NCI-H69 (cell line): ENCODE results near the gene TSPAN16.
"Not testable (repeated sequence)": the region's sequence is repeated elsewhere in the genome, so short reads cannot be mapped to it uniquely, and the experiment has no call there.

Experiments
- DNase-seq: peaks from one replicate; lab custom pipeline; 2025; lab: John Stamatoyannopoulos, UW

The TSPAN16 gene

DNA sequence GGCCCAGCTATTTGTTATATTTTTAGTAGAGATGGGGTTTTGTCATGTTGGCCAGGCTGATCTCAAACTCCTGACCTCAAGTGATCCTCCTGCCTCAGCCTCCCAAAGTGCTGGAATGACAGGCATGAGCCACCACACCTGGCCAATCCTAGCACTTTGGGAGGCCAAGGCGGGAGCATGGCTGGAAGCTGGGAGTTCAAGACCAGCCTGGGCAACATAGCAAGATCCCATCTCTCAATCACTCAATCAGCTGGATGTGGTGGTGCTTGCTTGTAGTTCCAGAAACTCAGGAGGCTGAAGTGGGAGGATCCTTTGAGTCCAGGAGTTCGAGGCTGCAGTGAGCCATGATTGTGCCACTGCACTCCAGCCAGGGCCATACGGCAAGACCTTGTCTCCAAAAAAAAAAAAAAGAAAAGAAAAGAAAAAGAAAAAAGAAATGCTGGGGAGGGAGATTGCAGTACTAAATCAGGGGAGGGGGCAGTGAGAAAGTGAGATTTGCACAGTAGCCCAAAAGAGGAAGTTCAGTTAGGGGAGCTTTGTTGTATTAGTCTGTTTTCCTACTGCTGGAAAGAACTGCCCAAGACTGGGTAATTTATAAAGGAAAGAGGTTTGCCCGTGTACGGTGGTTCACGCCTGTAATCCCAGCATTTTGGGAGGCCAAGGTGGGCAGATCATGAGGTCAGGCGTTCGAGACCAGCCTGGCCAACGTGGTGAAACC is 24.5 kb downstream of the TSPAN16 start:
- DNase-seq: not testable (repeated sequence)

- DNase-seq: peak; percentile 22
These were observed 25.5 kb downstream of the TSPAN16 start for GRCh38 chr19:11321191-11322126.

DNA sequence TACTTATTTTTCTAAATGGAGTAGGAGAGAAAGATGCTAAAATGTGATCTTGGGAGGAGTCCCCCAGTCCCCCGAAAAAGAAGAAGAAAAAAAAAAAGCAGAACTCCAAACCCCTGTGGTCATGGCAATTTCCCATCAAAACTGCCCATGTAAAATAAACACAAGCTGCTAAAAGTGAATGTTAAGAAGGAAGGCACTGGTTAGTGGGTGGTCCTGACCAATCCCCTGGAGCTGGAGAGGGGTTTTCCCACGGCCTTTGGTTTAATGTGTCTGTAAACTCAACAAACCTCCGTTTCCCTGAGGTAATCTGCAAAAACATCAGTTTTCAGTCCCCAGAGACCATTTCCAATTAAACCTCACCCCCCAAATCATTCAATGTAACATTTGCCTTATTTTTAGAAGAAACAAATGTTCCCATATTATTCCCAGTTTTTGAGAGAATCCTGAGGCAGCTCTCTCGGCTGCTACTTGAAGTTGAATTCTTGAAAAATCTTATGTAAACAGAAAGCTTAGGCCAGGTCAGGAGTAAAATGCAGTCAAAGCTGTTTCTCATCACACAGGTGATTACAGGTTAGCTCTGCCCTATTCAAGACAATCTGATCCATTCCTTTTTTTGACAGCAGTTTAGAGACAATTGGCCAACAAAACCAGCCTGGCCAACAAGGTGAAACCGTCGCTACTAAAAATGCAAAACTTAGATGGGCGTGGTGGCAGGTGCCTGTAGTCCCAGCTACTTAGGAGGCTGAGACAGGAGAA is 26.5 kb downstream of the TSPAN16 start:
- peak; percentile 20 for DNase-seq

GRCh38 chr19:11323601-11324078 is 27.7 kb downstream of the TSPAN16 start:
- DNase-seq: no peak

DNA sequence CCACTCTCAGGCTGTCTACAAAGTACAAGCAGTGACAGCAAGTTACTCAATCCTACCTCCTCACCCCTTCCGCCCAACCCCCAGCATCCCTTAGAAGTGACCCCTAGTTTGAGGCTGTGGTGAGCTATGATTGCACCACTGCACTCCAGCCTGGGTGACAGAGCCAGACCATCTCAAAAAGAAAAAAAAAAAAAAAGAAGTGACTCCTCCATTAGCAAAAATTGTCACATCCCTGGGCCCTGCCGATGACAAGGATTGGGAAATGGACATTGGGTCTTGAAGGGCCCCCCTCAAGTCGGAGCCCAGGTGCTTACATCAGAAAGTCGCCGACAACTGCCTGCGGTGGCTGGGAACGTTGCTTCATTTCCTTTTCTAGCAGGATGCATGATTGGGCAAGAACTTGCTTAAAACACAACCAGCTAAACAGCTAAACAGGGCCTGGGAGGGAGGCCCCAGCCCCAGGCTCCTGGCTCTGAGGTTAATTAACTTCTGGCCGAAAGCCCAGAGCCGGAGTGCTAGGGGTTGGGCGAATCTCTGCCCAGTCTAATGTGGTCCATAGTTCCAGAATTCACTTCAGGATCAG is 28.2 kb downstream of the TSPAN16 start:
- DNase-seq: peak; percentile 96

DNA sequence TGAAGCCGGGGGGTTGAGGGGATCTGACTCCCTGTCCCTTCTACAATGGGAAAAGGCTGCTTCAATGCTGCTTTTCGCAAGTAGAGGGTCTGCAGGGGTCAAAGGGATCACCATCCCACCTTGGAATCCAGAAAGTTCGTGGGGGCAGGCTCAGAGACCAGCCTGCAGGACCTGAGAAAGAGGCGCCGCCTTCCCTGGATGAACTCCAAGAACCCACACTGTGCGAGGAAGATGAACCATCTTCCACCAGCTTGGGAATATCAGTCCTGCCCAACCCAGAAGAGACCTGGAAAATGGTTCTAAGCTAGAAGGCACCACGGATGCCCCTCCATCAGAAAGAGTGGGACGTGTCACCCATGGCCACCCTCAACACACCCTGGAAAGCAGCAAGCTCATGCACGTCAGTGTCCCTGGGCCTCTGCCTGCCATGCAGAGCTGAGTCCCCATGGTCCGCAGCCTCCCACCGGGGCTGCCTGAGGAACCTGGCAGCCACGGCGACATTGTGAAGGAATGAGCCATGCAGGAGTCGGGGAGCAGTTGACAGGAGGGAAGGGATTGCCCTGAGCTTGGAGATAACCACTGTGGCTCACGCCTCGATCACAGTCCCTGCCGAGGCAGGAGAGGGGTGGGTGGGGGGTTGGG is 28.9 kb downstream of the TSPAN16 start:
- DNase-seq: peak; percentile 25

DNA sequence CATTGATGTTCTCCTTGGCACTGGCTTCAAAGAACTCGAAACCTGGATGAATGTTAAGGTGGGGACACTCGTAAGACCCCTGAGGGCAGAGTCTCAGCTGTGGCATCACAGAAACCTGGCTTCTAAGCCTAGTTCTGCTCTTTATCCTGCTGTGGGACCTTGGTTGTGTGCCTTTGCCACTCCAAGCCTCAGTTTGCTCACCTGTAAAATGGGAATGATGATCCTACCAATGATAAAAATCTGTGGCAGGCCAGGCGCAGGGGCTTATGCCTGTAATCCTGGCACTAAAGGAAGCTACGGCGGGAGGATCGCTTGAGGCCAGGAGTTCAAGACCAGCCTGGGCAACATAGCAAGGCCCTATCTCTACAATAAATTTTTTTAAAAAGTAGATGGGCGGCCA is 29.6 kb downstream of the TSPAN16 start:
- DNase-seq: no peak

DNA sequence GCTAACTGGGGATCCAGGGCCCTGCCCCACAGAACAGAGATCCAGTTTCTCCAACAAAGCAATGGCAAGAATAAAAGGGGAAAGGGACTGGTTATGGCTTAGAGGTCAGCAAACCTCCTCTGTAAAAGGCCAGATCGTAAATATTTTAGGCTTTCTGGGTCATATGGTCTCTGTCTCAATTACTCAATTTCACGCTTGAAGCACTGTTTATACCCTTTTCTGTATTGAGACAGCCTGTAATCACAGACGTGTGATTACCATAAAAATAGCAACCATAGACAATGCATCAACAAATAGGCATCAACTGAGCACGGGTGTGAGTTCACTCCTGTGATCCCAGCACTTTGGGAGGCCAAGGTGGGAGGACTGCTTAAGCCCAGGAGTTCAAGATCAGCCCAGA is 34.2 kb downstream of the TSPAN16 start:
- peak; percentile 45 for DNase-seq

DNA sequence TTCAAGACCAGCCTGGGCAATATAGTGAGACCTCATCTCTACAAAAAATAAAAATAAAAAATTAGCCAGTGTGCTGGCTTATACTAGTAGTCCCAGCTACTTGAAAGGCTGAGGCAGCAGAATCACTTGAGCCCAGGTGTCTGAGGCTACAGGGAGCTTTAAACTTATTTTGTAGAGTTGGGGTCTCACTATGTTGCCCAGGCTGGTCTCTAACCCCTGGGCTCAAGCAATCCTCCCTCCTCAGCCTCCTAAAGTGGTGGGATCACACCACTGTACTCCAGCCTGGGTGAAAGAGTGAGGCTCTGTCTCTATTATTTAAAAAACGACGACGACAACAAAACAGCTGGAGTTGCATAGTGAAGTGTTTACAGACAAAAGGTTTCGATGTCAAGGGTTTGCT is 35.5 kb downstream of the TSPAN16 start:
- DNase-seq: no peak

DNA sequence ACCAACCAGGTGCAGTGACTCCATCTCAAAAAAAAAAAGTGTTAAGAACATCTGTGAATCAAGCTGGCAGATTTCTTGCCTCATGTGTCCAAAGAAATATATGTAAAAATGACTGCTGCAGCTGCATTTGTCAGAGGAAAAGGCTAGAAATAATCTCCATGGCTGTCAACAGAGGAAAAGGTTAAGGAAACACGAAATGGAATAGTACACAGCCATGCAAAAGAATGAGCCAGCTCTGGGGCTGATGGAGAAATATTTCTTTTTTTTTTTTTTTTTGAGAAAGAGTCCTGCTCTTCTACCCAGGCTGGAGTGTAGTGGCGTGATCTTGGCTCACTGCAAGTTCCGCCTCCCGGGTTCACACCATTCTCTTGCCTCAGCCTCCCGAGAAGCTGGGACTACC is 36.9 kb downstream of the TSPAN16 start:
- DNase-seq: no peak

DNA sequence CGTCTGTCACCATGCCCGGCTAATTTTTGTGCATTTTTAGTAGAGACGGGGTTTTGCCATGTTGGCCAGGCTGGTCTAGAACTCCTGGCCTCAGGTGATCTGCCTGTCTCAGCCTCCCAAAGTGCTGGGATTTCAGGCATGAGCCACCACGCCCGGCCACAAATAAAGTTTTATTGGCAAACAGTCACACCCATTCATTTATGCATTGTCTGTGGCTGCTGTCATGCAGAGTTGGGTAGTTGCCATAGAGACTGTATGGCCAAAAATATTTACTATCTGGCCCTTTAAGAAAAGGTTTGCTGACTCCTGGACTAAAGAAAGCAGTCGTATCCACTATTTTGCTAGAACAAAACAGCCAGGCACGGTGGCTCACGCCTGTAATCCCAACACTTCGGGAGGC is 37.9 kb downstream of the TSPAN16 start:
- DNase-seq: not testable (repeated sequence)

DNA sequence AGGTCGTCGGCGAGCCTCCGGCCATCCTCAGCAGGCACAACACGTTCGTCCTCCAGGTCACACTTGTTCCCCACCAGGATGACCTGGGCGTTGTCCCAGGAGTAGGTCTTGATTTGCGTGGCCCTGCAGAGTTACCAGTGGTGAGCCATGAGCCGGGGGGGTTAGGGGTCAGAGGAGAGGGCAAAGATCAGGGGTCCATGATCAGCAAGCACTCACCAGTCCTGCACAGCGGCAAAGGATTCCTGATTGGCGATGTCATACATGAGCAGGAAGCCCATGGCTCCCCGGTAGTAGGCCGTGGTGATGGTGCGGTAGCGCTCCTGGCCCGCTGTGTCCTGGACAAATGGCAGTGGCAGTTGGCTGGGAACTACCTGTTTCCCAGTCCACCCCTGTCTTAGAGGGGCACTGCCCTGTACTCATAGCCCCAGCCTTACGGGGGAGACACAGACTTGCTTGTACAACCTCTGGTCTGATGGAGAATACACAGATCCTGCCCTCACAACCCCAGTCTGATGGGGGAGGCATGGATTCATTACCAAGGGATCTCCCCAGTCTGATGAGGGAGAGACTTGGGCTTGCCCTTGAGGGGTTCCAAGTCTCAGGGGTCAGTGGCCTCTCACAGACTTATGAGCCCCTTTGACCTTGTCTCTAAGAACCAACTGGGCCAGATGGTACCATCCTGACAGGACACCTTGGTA is 39.6 kb downstream of the TSPAN16 start:
- no peak for DNase-seq

DNA sequence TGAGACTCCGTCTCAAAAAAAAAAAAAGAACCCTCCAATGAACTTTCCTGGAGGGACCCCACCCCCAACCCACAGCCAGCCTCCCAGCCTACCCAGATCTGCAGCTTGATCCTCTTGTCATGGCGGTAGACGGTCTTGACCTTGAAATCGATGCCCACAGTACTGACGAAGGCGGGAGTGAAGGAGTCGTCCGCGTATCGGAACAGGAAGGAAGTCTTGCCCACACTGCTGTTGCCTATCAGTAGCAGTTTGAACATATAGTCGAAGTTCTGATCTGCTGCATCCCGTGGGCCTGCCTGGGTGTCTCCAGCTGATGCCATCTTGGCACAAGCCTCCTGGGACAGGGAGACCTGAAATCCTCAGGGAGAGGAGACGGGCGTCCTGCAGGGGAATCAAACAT is 41.1 kb downstream of the TSPAN16 start:
- DNase-seq: no peak

DNA sequence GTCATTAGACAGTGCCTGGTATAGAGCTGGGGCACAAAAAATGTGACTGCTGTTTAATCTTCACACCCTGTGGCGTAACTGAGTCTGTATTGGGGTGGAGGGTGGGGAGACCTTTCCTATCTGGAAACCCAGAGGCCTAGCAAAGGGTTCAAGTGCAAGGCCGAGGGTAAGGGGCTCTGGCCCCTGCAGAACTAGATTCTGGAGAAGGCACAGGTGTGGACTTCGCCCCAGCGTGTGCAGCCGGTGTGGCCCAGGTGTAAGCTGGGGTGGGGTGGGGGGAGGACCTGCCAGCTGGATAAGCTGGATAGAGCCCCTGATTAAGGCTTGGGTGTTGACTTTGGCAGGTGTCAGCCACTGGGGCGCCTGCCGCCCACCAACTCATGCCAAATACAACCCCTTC is 42.2 kb downstream of the TSPAN16 start:
- DNase-seq: peak; percentile 40

DNA sequence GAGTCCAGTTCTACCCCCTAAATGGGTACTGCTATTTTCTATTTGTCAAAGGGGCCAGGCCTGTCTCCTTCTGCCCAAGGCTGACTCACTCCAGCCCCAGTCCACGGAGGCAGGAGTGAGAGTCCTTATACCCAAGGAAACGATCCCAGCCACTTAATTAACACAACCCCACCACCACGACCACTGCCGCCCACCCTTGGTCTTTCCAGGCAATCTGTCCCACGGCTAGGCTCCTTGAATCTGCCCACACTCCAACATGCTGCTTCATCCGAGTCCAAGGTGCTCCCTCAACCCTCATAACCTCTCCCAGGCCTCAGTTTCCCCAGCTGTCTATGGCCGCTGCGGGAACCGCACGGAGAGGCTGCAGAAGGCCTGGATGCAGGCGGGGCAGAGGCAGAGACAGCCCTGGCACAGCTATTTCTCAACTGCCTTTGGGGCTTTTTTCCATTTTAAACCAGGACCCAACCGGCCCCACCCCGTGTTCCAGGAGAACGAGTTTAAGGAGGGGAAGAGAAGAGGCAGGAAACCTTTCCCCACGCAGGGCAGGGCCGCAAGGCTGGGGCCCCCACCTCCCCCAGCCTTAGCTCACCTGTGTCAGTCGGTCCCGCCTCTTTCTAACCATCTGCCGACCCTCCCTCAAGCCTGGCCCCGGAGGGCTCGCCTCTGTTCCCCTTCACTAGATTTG is 42.8 kb downstream of the TSPAN16 start:
- no peak for DNase-seq

DNA sequence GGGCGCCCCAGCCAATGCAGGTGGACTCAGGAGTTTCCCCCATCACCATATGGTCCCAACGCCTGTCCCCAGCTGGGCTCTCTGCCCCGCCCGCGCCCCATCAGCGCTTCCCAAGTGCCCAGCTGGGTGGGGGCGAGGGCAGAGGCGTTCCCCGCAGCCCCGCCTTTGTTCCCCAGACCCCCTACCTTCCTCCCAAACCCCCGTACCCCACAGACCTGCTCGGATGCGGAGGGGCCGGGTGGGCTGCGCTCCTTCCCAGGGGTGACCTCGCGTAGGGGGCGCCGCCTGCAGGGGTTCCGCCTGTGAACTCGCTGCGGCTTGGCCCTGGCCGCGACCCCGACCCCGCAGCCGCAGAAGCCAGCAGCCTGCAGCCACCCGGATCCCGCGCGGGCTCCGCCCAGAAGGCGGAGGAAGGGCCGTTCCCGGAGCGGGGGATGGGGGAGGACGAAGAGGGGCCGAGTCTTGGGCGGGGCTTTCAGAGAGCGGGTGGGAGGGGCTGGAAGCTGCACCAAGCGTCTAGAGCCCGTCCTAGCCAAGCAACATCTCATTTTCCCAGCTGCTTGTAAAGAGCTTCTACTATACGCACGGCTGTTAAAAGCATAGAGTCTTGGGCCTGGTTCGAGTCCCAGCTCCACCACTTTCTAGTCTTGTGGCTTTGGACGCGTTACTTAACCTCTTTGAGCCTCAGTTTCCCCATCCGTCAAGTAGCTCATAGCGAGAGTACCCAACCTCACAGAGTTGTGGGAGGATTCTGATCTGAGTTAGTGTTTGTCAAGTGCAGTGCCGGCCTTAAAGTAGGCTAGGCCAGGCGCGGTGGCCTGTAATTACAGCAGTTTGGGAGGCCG is 43.5 kb downstream of the TSPAN16 start, which contains the start of gene RAB3D:
Gene RAB3D (minus strand): TSS at position 404 of the 845 bp plus-strand sequence. CDS start 2,258 bp downstream, outside the sequence.
- DNase-seq: peak; percentile 96

GRCh38 chr19:11340099-11340467 is 44.1 kb downstream of the TSPAN16 start:
- not testable (repeated sequence) for DNase-seq

- no peak for DNase-seq
These were observed 46.5 kb downstream of the TSPAN16 start for GRCh38 chr19:11342429-11342828.
